ENCODE data around the gene GRIK4. TPM values are rescaled to one million over a fixed set of nuclear protein-coding genes. Genes with fewer than 3 reads are reported as not detected.

Gene GRIK4
- total and polyA plus RNA-seq, 4 donors: 0.05 to 0.25 (median 0.06) TPM; not detected in 1

- Histone ChIP-seq H3K4me3 (ENCODE audit: low read depth in 1 of 3, low read length in 3 of 3) (no peak overlapping the region), H3K9ac (ENCODE audit: low read depth in 1 of 2, low read length in 2 of 2) (no peak overlapping the region), H3K4me1 (ENCODE audit: control insufficient read depth in 4 of 4, insufficient read depth in 4 of 4, low read length in 3 of 4) (peaks cover 2 to 14% (median 7%) of the 10 kb centered on the region in 4 donors), H3K27me3 (ENCODE audit: control insufficient read depth in 4 of 4, insufficient read depth in 4 of 4, low read length in 3 of 4) (peaks cover 0 to 4% (median 0%) of the 10 kb centered on the region in 4 donors), H3K9me3 (ENCODE audit: control insufficient read depth in 4 of 4, low read length in 3 of 4) (no peaks in the 10 kb centered on the region), H3K27ac (ENCODE audit: low read depth in 1 of 2, low read length in 2 of 2) (peak overlapping the region; percentile 29 to 37), H3K36me3 (ENCODE audit: control insufficient read depth in 4 of 4, insufficient read depth in 3 of 4, low read depth in 1 of 4, low read length in 3 of 4) (no peaks in the 10 kb centered on the region)
- WGBS: 51% methylated on average over 6 of the region's 6 CpGs
- TF ChIP-seq RAD21 (IDR thresholded peaks at IDR 0.05): no peak
- peak; percentile 86 for TF ChIP-seq SP1 (IDR thresholded peaks at IDR 0.05)
- peak; percentile 62 to 81 for TF ChIP-seq RXRA (IDR thresholded peaks at IDR 0.05)
- TF ChIP-seq ATF3 (IDR thresholded peaks at IDR 0.05): no peak
- TF ChIP-seq EGR1 (IDR thresholded peaks at IDR 0.05; ENCODE audit: low read depth in 2 of 2): no peak
- peak; percentile 55 for TF ChIP-seq HNF4G (IDR thresholded peaks at IDR 0.05)
- TF ChIP-seq FOXA1 (IDR thresholded peaks at IDR 0.05): peak; percentile 9
- peak in 1 of 2 donors; percentile 31 for TF ChIP-seq JUND (IDR thresholded peaks at IDR 0.05)
- peak; percentile 88 to 90 for TF ChIP-seq HNF4A (conservative IDR thresholded peaks at IDR 0.05)
- no peak for TF ChIP-seq CTCF (IDR thresholded peaks at IDR 0.05; ENCODE audit: low read depth, low read length, missing input control)
- no peak for TF ChIP-seq FOXA2 (IDR thresholded peaks at IDR 0.05)
- no peak for TF ChIP-seq MAX (IDR thresholded peaks at IDR 0.05)
- peak; percentile 60 for TF ChIP-seq YY1 (IDR thresholded peaks at IDR 0.05)
- no peak for TF ChIP-seq REST (IDR thresholded peaks at IDR 0.05)
- TF ChIP-seq ZBTB33 (IDR thresholded peaks at IDR 0.05): no peak
- TF ChIP-seq NR2F2 (IDR thresholded peaks at IDR 0.05): no peak
- no peak for TF ChIP-seq TAF1 (conservative IDR thresholded peaks at IDR 0.05)
- peak in 1 of 2 donors; percentile 27 for TF ChIP-seq GABPA (IDR thresholded peaks at IDR 0.05 in 1 of 2, conservative IDR thresholded peaks at IDR 0.05 in 1 of 2)
- no peak for DNase-seq (ENCODE audit: low spot score)
These were observed 439.3 kb downstream of the GRIK4 start for GRCh38 chr11:120950880-120951279.

Data from liver (tissue), 9 donors.